ENCODE data around the gene POGLUT2. TPM values are rescaled to one million over a fixed set of nuclear protein-coding genes. Genes with fewer than 3 reads are reported as not detected.

POGLUT2 gene
- total and polyA plus RNA-seq, 10 of the 15 experiments (the other 5 are each of a cell fraction or from before 2014, with no cell fraction given) = 2.9 to 11.3 (median 7.6) TPM

- TF ChIP-seq MTA3 (IDR thresholded peaks at IDR 0.05; ENCODE audit: borderline replicate concordance, low read length) (no peak), FOXM1 (IDR thresholded peaks at IDR 0.05; ENCODE audit: low read depth, low read length) (no peak), MTA2 (IDR thresholded peaks at IDR 0.05; ENCODE audit: low read depth) (no peak), RELA (IDR thresholded peaks at IDR 0.05; ENCODE audit: borderline replicate concordance, partially characterized antibody) (no peak), NR2F1 (conservative IDR thresholded peaks at IDR 0.05) (no peak), NFXL1 (IDR thresholded peaks at IDR 0.05; ENCODE audit: borderline replicate concordance) (no peak), TAF1 (IDR thresholded peaks at IDR 0.05; ENCODE audit: borderline replicate concordance, low read depth, low read length) (no peak), ZNF207 (IDR thresholded peaks at IDR 0.05; ENCODE audit: borderline replicate concordance) (no peak), HDGF (IDR thresholded peaks at IDR 0.05) (no peak), BCL11A (IDR thresholded peaks at IDR 0.05; ENCODE audit: low read depth, low read length) (no peak), CEBPB (IDR thresholded peaks at IDR 0.05; ENCODE audit: borderline replicate concordance in 1 of 2, low read depth in 2 of 2, low read length in 2 of 2) (no peak), E2F8 (IDR thresholded peaks at IDR 0.05; ENCODE audit: low read depth, partially characterized antibody) (no peak)
These were observed 37.7 kb downstream of the POGLUT2 start (continued) for GRCh38 chr13:102761071-102761470.

- ChIA-PET RAD21 (ENCODE audit: unreplicated experiment) (no interaction called here), POLR2A (no interaction called here), CTCF (interaction anchor here (1.5 kb wide), 1 partner anchor 15 kb away, joined by 3 read pairs; the partner anchor contains the start of gene TEX30), SMC1A (ENCODE audit: uncharacterized antibody, unreplicated experiment) (no interaction called here)
- DNase-seq (ENCODE audit: low read depth, low spot score) = no peak
- no peaks in the 10 kb centered on the region for H3K36me3 ChIP-seq (ENCODE audit: control insufficient read depth in 2 of 2, insufficient read depth in 2 of 2, low read length in 1 of 2)
- no peak overlapping the region for H3K4me3 ChIP-seq
- H2AFZ ChIP-seq (ENCODE audit: control insufficient read depth, low read depth, low read length) = no peak overlapping the region
- no peak for ATAC-seq
- no peaks in the 10 kb centered on the region for H3K4me1 ChIP-seq (ENCODE audit: control insufficient read depth, insufficient read depth, low read length)
- no peaks in the 10 kb centered on the region for H3K79me2 ChIP-seq (ENCODE audit: control insufficient read depth, insufficient read depth, low read length)
- no peaks in the 10 kb centered on the region for H4K20me1 ChIP-seq (ENCODE audit: control insufficient read depth, insufficient read depth)
- H3K4me2 ChIP-seq (ENCODE audit: control insufficient read depth, insufficient read depth) = no peak overlapping the region
- intact Hi-C loops (cut with micrococcal nuclease; ENCODE audit: unreplicated experiment) (no loop called here), in situ Hi-C loops (cut with MboI) (no loop called here)
- WGBS (ENCODE audit: insufficient coverage, insufficient replicate concordance, low lambda C conversion rate, missing lambda C conversion rate) = 30% methylated on average over 2 of the region's 2 CpGs
- H3K27ac ChIP-seq (ENCODE audit: control insufficient read depth, insufficient read depth) = no peak overlapping the region
- no peaks in the 10 kb centered on the region for H3K9me3 ChIP-seq (replicated peaks; ENCODE audit: control insufficient read depth, insufficient read depth, low read length)
- no TSS peak for BruUV-seq (replicated peaks)
- no peak for FAIRE-seq
- no peak overlapping the region for H3K9ac ChIP-seq (ENCODE audit: control insufficient read depth, insufficient read depth, low read length)
- H3K27me3 ChIP-seq (replicated peaks in 1 of 2; ENCODE audit: control insufficient read depth in 2 of 2, insufficient read depth in 2 of 2, low read length in 1 of 2) = no peaks in the 10 kb centered on the region
- TF ChIP-seq CBX3 (IDR thresholded peaks at IDR 0.05; ENCODE audit: borderline replicate concordance, low read depth) (no peak), RB1 (IDR thresholded peaks at IDR 0.05; ENCODE audit: borderline replicate concordance) (no peak), MLLT1 (IDR thresholded peaks at IDR 0.05) (no peak), IRF5 (IDR thresholded peaks at IDR 0.05; ENCODE audit: borderline replicate concordance) (no peak), BHLHE40 (IDR thresholded peaks at IDR 0.05; ENCODE audit: borderline replicate concordance in 1 of 2, low read depth in 2 of 2, low read length in 1 of 2) (no peak), ZNF622 (IDR thresholded peaks at IDR 0.05) (no peak), SP1 (IDR thresholded peaks at IDR 0.05; ENCODE audit: low read depth, low read length) (no peak), ZNF274 (IDR thresholded peaks at IDR 0.05; ENCODE audit: insufficient read depth, insufficient read length) (no peak), SMARCA5 (IDR thresholded peaks at IDR 0.05) (no peak), CHD4 (IDR thresholded peaks at IDR 0.05) (no peak)
These were observed 39.9 kb downstream of the POGLUT2 start for GRCh38 chr13:102758842-102759241.
